ENCODE measurements around the gene JAK1. TPM values are rescaled to one million over a fixed set of nuclear protein-coding genes. Genes with fewer than 3 reads are reported as not detected.
A peak's percentile ranks its signal among the peaks of the same experiment; 100 is the strongest.

Gene JAK1
- total and polyA plus RNA-seq, 2 donors (not counting 3 experiments of a cell fraction or from before 2014, with no cell fraction given) = 68.8 to 177 TPM

DNA sequence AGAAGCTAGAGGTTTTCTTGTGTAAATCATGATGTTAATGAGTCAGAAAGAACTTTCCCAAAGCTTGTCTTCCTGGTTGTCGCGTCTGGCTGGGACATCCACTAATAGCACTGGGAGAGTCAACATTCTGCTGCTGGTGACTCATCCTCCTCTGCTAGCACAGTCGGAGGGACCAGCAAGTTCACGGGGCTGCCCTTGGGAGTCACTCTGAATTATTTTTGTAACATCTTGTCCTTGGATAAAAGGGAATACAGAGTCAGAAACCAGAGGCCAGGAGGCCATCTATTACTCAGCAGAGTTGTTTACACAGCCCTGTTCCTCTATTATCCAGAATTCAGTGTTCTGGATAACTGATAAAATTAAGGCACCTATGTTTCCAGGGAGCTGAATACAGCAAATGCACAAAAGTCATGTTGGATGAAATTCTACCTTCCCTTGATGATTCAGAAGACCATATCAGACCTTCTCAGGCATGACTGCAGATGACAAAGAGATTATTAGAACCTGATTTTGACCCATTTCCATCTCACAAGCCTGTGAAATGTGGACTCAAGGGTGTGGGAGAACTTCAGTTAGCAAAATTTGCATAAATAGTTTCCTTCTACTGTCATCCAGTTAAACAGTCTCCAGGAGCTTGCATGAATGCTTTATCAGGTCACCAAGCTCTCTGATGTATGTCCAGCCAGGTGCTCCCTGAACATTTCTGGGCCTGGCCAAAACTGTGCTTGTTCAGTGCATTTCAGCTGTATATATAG lies 68.1 kb downstream of the JAK1 start:
- no peaks in the 10 kb centered on the region for H3K36me3 ChIP-seq (ENCODE audit: control insufficient read depth in 2 of 2, extremely low read depth in 1 of 2, insufficient read depth in 2 of 2, low read length in 2 of 2)
- DNase-seq (ENCODE audit: low read depth, low spot score) = peak; percentile 98
- intact Hi-C loops (cut with micrococcal nuclease) = loop anchor here (1.0 to 5.0 kb wide), 7 partner anchors 19 to 103 kb away; partner anchors contain the start of gene JAK1
- TF ChIP-seq JUN (IDR thresholded peaks at IDR 0.05; ENCODE audit: borderline replicate concordance, insufficient read depth, insufficient read length, low read depth) (peak; percentile 97), POLR2A (IDR thresholded peaks at IDR 0.05; ENCODE audit: low read depth, low read length) (peak; percentile 55), CTCF (IDR thresholded peaks at IDR 0.05; ENCODE audit: extremely low read depth in 1 of 2, insufficient read depth in 1 of 2, low read depth in 1 of 2, low read length in 2 of 2) (no peak), EZH2 (IDR thresholded peaks at IDR 0.05; ENCODE audit: borderline replicate concordance, low read depth, low read length, severe bottlenecking) (no peak), GATA2 (IDR thresholded peaks at IDR 0.05; ENCODE audit: insufficient read depth, insufficient read length, low read depth, low read length) (peak; percentile 86), FOS (IDR thresholded peaks at IDR 0.05; ENCODE audit: borderline replicate concordance, insufficient read depth, low read length) (peak; percentile 100), POLR2AphosphoS5 (IDR thresholded peaks at IDR 0.05; ENCODE audit: insufficient read depth, low read depth, low read length) (peak; percentile 86)
- H3K9me1 ChIP-seq (replicated peaks; ENCODE audit: control insufficient read depth, extremely low read depth, insufficient read depth, low read length) = no peaks in the 10 kb centered on the region
- H3K79me2 ChIP-seq (ENCODE audit: control insufficient read depth, insufficient read depth, low read length) = peaks cover 80% of the 10 kb centered on the region
- no peaks in the 10 kb centered on the region for H3K27me3 ChIP-seq (ENCODE audit: control insufficient read depth in 2 of 2, insufficient read depth in 2 of 2, low read length in 2 of 2)
- H3K4me3 ChIP-seq (replicated peaks in 1 of 3; ENCODE audit: insufficient read depth in 1 of 3, low read depth in 1 of 3, low read length in 3 of 3) = peak overlapping the region in 1 of 3 experiments; percentile 32
- H3K9ac ChIP-seq (replicated peaks; ENCODE audit: extremely low read depth, insufficient read depth, low read length) = peak overlapping the region; percentile 86
- no peak overlapping the region for H2AFZ ChIP-seq (ENCODE audit: low read depth, low read length)
- FAIRE-seq = peak; percentile 99
- peak overlapping the region; percentile 97 for H3K27ac ChIP-seq (ENCODE audit: insufficient read depth, low read depth, low read length)
- no peaks in the 10 kb centered on the region for H3K9me3 ChIP-seq (replicated peaks; ENCODE audit: control insufficient read depth, insufficient read depth, low read length)
- CTCF ChIA-PET = interaction anchor here (0.7 to 2.0 kb wide), 11 partner anchors 11 to 177 kb away, joined by 3 to 9 read pairs (median 5); partner anchors contain the start of gene JAK1
- TSS peak; percentile 14 for BruUV-seq (replicated peaks)
- H4K20me1 ChIP-seq (replicated peaks; ENCODE audit: control insufficient read depth, extremely low read depth, insufficient read depth, low read length) = no peaks in the 10 kb centered on the region
- POLR2A ChIA-PET = interaction anchor here (1.0 to 1.3 kb wide), 4 partner anchors 10 to 34 kb away, joined by 3 to 5 read pairs (median 4); no protein-coding TSS in a partner anchor
- peaks cover 42% of the 10 kb centered on the region for H3K4me1 ChIP-seq (ENCODE audit: control insufficient read depth, extremely low read depth, insufficient read depth, low read length)
- H3K4me2 ChIP-seq (ENCODE audit: insufficient read depth, low read length) = peak overlapping the region; percentile 54
- dilution Hi-C loops (cut with MboI; ENCODE audit: extremely low pct_ligation_motif_present, low sequenced_read_pairs) = no loop called here

Measured in endothelial cell of umbilical vein (primary cell).